PC-3 (cell line): ENCODE measurements around the gene DENND1B. TPM values are rescaled to one million over a fixed set of nuclear protein-coding genes. Genes with fewer than 3 reads are reported as not detected.
A peak's percentile ranks its signal among the peaks of the same experiment; 100 is the strongest.

Source experiments
- ATAC-seq: fragments of 200-7000 bp; cut with Tn5 transposase; 2 replicates; pipeline ENCODE4 v1.9.1; 2020; ENCODE audit warnings: mild to moderate bottlenecking, moderate library complexity
- BruUV-seq: library from RNA; stranded (reverse); fragments of 400-500 nt; replicated peaks from 2 replicates; lab custom pipeline; 2021; lab: Mats Ljungman, UMichigan
- CTCF ChIA-PET: fragments of 300-600 bp; sonication (Branson Sonifier 250); formaldehyde crosslinking; loops from one replicate; lab custom pipeline; 2022; ENCODE audit warnings: antibody characterized with exemption; lab: Charles Lee
- POLR2A ChIA-PET: fragments of 300-600 bp; sonication (Branson Sonifier 250); formaldehyde crosslinking; loops from one replicate; lab custom pipeline; 2022; ENCODE audit warnings: antibody characterized with exemption; ENCODE audit not compliant: unreplicated experiment; lab: Charles Lee
- DNase-seq: peaks from one replicate; pipeline ENCODE4 v3.0.0-alpha.2; 2015
- H2AFZ ChIP-seq: fragments of 300-600 bp; sonication (generic); 2 replicates; pipeline ENCODE4 v1.6.0; 2016; ENCODE audit warnings: antibody characterized with exemption, low read length
- H3F3A ChIP-seq: fragments of 300-600 bp; sonication (generic); one replicate; pipeline ENCODE4 v1.6.0; 2017; ENCODE audit warnings: antibody characterized with exemption, low read length, control low read depth, mild to moderate bottlenecking; ENCODE audit not compliant: unreplicated experiment
- H3K27ac ChIP-seq: fragments of 300-600 bp; sonication (generic); 2 replicates; pipeline ENCODE4 v1.5.1; 2016; ENCODE audit warnings: mild to moderate bottlenecking, low read length
- H3K27me3 ChIP-seq: fragments of 300-600 bp; sonication (generic); 2 replicates; pipeline ENCODE4 v1.6.1; 2016; ENCODE audit warnings: low read length, mixed read lengths
- H3K36me3 ChIP-seq: fragments of 300-600 bp; sonication (generic); 2 replicates; pipeline ENCODE4 v1.6.1; 2016; ENCODE audit warnings: low read depth, mixed run types, low read length, mixed read lengths
- H3K4me1 ChIP-seq: fragments of 300-600 bp; sonication (generic); 2 replicates; pipeline ENCODE4 v1.5.1; 2016; ENCODE audit warnings: low read length; ENCODE audit not compliant: insufficient read depth
- H3K4me2 ChIP-seq: fragments of 300-600 bp; sonication (generic); 2 replicates; pipeline ENCODE4 v1.6.0; 2016; ENCODE audit warnings: low read length
- H3K4me3 ChIP-seq: fragments of 300-600 bp; sonication (generic); 2 replicates; pipeline ENCODE4 v1.5.1; 2016; ENCODE audit warnings: mild to moderate bottlenecking, low read length, mixed read lengths
- H3K79me2 ChIP-seq: fragments of 300-600 bp; sonication (generic); 2 replicates; pipeline ENCODE4 v1.6.1; 2017; ENCODE audit warnings: low read length, mixed read lengths
- H3K9ac ChIP-seq: fragments of 300-600 bp; sonication (generic); 2 replicates; pipeline ENCODE4 v1.6.0; 2016; ENCODE audit warnings: mild to moderate bottlenecking, low read length
- H3K9me2 ChIP-seq: fragments of 300-600 bp; sonication (generic); replicated peaks from 2 replicates; pipeline ENCODE4 v1.6.1; 2016; ENCODE audit warnings: mixed run types, low read length, mixed read lengths
- H3K9me3 ChIP-seq: fragments of 300-600 bp; sonication (generic); 2 replicates; pipeline ENCODE4 v1.6.1; 2016; ENCODE audit warnings: low read length, mixed read lengths
- H4K20me1 ChIP-seq: fragments of 300-600 bp; sonication (generic); 2 replicates; pipeline ENCODE4 v1.6.1; 2016; ENCODE audit warnings: low read length, mixed read lengths
- CTCF ChIP-seq: fragments of 300-600 bp; sonication (generic); conservative IDR thresholded peaks from 2 replicates; pipeline ENCODE4 v1.5.1; 2017; ENCODE audit warnings: antibody characterized with exemption, low read depth, mild to moderate bottlenecking, low read length
- EZH2 ChIP-seq: fragments of 300-600 bp; sonication (generic); IDR thresholded peaks from one replicate; pipeline ENCODE4 v1.6.1; 2017; ENCODE audit warnings: antibody characterized with exemption, mild to moderate bottlenecking, low read length; ENCODE audit not compliant: unreplicated experiment
- EZH2phosphoT487 ChIP-seq: fragments of 300-600 bp; sonication (generic); IDR thresholded peaks from 2 replicates; pipeline ENCODE4 v1.6.1; 2018; ENCODE audit warnings: mild to moderate bottlenecking, antibody characterized with exemption, low read length, borderline replicate concordance
- intact Hi-C: fragments of 100-400 bp; cut with micrococcal nuclease; formaldehyde crosslinking; loops from 2 replicates; pipeline ENCODE4 v1.9.0; 2023
- total RNA-seq: library from RNA; depleted of rRNA; stranded (reverse); fragments of >200 nt; gene quantifications from 2 replicates; pipeline ENCODE4 v1.2.3, GENCODE V29; 2014

Gene DENND1B
- total RNA-seq, 1 experiment from 2014 or later, result 7.4 TPM

- Histone ChIP-seq H2AFZ (no peak overlapping the region), H3K79me2 (no peaks in the 10 kb centered on the region), H3K36me3 (no peaks in the 10 kb centered on the region), H3K9me3 (no peaks in the 10 kb centered on the region), H3K4me3 (no peak overlapping the region), H4K20me1 (no peaks in the 10 kb centered on the region), H3K9me2 (no peaks in the 10 kb centered on the region), H3F3A (no peaks in the 10 kb centered on the region), H3K27me3 (no peaks in the 10 kb centered on the region), H3K4me1 (no peaks in the 10 kb centered on the region), H3K27ac (no peak overlapping the region), H3K4me2 (no peak overlapping the region), H3K9ac (no peak overlapping the region)
- intact Hi-C loops, result no loop called here
- CTCF ChIA-PET, result no interaction called here
- TF ChIP-seq EZH2 (no peak), CTCF (no peak), EZH2phosphoT487 (no peak)
- no peak for DNase-seq
- POLR2A ChIA-PET, result no interaction called here
- no peak for ATAC-seq
- no TSS peak for BruUV-seq
These were observed 25.3 kb upstream of the DENND1B start for GRCh38 chr1:197800379-197801110.

DNA sequence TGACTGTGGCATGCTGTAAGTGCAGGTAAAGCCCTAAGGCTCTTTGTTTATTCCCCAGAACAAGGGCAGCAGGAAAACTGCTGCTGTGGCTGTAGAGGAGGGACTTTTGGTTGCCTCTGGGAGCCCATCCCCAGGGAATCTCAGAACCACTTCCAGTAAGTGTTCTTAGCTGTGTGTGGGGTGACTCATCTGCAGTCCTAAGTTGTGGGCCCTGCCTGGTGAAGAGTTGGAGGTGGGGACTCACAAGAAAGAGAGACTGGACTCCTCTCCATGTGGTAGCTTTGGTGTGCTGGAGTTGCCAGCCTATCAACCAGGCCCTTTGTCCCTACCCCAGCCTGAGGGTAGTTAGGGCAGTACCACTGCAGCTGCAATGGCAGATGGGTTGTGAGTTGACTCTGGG, 24.0 kb upstream of the DENND1B start:
- DNase-seq (peak; percentile 34), ATAC-seq (peak; percentile 37; the same call in 1 of the 2 replicates)
- Histone ChIP-seq H3K9ac (no peak overlapping the region), H3K4me3 (no peak overlapping the region), H3K36me3 (no peaks in the 10 kb centered on the region), H3K79me2 (no peaks in the 10 kb centered on the region), H3K9me2 (no peaks in the 10 kb centered on the region), H2AFZ (no peak overlapping the region), H3K9me3 (no peaks in the 10 kb centered on the region), H3K27me3 (no peaks in the 10 kb centered on the region), H3K4me2 (no peak overlapping the region), H3F3A (no peaks in the 10 kb centered on the region), H4K20me1 (no peaks in the 10 kb centered on the region), H3K27ac (no peak overlapping the region), H3K4me1 (no peaks in the 10 kb centered on the region)
- TF ChIP-seq EZH2phosphoT487, result no peak
- TF ChIP-seq CTCF, result no peak
- ChIA-PET CTCF (no interaction called here), POLR2A (no interaction called here)
- intact Hi-C loops, result no loop called here
- no TSS peak for BruUV-seq

GRCh38 chr1:197798492-197798891, 23.2 kb upstream of the DENND1B start:
- no peaks in the 10 kb centered on the region for H3K27me3 ChIP-seq
- H4K20me1 ChIP-seq, result no peaks in the 10 kb centered on the region
- POLR2A ChIA-PET, result no interaction called here
- no peaks in the 10 kb centered on the region for H3K36me3 ChIP-seq
- no peak for DNase-seq
- H3K4me1 ChIP-seq, result no peaks in the 10 kb centered on the region
- no peak overlapping the region for H3K4me2 ChIP-seq
- no peak overlapping the region for H3K4me3 ChIP-seq
- H3K9me3 ChIP-seq, result no peaks in the 10 kb centered on the region
- no peak overlapping the region for H3K27ac ChIP-seq
- ATAC-seq, result no peak
- CTCF ChIA-PET, result no interaction called here
- no TSS peak for BruUV-seq
- H2AFZ ChIP-seq, result no peak overlapping the region
- no peaks in the 10 kb centered on the region for H3K79me2 ChIP-seq
- no peak overlapping the region for H3K9ac ChIP-seq
- intact Hi-C loops, result no loop called here
- H3F3A ChIP-seq, result no peaks in the 10 kb centered on the region
- TF ChIP-seq EZH2phosphoT487 (no peak), CTCF (no peak), EZH2 (no peak)
- no peaks in the 10 kb centered on the region for H3K9me2 ChIP-seq
